Inflammatory macrophage (primary cell): ENCODE data around the gene MTCL1.

Experiments used
- DNase-seq, 2 donors: peaks; one replicate each; pipeline ENCODE4 v3.0.0-alpha.2; 2020 to 2022
- total RNA-seq, 18 experiments: gene quantifications; one replicate each; lab custom pipeline; 2026; ENCODE audit warnings: mixed read lengths in 6 of 18, inconsistent platforms in 2 of 18; lab: John Stamatoyannopoulos, UW

The MTCL1 gene
- total RNA-seq: 0.17 to 5.5 (median 2.9) reads per million in 18 experiments

DNA sequence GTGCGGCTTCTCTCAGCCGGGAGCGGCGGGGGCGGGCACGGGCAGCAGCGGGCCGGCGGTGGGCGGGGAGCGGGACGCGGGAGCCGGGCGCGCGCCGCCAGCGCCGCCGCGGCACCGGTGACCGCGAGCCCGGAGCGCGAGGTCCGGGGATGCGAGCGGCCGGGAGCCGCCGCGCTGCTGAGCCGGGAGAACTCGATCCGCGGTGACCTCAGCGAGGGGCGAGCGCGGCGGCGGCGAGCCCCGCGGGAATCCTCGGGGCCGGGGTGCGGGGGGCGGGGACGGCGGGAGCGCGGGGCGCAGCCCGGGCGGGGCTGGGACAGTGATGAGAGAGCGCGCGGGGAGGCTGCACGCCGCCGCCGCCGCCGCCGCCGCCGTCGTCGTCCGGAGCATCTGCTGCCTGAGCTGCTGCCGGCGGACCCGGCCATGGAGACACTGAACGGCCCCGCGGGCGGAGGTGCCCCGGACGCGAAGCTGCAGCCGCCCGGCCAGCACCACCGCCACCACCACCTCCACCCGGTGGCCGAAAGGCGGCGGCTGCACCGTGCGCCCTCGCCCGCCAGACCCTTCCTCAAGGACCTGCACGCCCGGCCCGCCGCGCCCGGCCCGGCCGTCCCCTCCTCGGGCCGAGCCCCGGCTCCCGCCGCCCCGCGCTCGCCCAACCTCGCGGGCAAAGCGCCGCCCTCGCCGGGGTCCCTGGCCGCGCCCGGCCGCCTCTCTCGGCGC, at the start of gene MTCL1:
TSS of gene MTCL1 (plus strand) at position 319 of the 723 bp plus-strand sequence. CDS start at position 424, 105 bp downstream.
- peak; percentile 13 to 43 for DNase-seq

DNA sequence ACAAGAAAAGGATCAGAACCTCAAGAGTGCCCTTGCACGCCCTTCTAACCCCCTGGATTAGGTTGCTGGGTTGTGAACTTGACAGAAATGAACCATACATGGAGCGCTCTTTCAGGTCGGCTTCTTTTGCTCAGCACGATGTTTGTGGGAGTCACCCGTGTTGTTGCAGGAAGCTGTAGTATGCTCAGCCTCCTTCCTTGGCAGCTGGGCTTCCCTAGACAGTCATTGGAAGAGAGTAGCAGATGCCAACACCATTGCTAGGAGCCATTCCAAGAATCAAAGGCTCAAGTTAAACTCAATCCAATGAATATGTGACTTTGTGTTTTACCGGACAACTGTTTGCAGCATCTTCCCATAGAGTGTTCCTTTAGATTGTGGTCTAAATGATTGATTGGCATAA, 49.1 kb upstream of the MTCL1 start:
- DNase-seq: no peak

DNA sequence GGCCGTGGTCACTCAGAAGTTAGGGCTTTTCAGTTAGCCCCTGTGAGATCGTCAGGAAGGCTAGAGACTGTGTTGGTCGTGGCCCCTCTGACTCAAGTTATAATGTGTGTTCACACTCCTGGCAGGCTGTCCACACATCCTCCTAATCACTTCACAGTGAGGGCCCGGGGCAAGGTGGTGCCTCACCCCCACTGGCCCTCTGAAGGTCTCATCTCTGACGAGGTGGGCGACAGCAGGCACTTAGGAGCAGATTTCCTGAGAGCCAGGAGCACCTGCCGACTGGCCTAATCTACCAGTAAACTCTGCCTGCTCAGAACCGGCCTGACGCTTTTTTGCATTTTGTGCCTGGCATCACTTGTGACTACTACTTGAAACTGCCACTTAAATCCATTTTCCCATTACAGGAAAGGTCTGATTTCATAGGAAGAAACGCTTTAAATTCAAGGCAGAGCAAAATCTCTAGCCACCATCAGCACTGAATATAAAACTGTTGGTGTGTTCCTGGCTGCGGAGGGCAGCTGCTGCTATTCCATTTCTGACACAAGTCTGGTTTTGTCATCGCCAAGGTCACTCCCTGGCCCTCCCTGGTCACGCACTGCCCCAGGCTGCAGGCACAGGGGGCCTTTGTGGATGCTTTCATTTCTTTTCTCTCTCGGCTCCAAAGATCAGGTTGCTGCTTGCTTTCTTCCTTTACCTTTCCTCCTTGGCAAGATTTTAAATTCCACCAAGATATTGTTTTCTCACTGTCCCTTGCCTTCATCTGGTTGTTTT, 48.1 kb upstream of the MTCL1 start:
- DNase-seq: no peak

DNA sequence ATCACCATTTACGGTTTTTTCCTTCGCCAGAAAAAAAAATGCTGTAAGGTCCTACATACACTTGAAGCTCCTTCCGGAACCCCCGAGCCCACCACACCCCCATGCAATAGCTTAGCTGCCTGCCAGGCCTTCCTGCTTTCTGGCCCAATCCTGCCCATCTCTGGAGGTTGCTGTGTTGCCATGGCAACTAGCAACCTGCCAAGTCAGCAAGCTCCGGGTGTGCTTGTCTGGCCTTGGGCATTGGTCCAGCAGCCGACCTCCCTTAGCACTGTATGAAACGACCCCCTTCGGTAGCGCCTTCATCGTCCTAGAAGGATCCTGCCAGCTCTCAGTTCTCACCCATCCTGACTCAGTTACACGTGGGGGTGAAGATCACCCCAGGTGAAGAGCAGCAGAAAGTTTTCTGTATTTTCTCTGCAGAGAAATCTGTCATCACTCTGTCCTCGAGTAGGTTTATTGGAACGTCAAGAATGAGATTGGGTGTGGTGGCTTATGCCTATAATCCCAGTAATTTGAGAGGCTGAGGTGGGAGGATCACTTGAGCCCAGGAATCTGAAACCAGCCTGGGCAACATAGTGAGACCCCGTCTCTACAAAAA, 47.4 kb upstream of the MTCL1 start:
- DNase-seq: no peak

DNA sequence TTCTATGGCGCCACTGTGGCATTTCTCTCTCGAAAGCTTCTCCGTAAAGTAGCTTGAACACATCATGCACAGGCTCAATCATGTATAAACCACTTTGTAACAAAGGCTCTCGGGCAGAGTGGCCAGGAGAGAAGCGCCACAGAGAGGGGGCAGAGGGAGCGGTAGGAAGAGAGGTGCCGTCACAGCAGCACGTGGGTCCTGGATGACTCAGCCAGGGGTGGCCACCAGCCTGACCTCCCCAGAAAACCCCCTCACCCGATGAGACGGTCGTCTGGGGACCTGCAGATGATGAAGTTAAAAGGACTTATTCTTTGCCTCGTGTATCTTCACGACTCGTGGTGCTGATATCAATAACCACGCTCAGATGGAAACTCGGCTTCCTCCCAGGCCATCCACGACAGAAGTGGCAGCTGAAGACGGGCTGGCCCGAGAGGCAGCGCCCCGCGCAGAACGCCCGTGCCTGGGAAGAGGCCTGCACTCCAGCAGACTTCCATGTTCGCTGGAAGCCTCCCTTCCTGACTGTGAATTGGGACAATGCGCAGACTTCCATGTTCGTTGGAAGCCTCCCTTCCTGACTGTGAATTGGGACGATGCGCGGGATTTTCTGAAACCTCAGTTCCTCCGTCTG, 46.4 kb upstream of the MTCL1 start:
- no peak for DNase-seq

DNA sequence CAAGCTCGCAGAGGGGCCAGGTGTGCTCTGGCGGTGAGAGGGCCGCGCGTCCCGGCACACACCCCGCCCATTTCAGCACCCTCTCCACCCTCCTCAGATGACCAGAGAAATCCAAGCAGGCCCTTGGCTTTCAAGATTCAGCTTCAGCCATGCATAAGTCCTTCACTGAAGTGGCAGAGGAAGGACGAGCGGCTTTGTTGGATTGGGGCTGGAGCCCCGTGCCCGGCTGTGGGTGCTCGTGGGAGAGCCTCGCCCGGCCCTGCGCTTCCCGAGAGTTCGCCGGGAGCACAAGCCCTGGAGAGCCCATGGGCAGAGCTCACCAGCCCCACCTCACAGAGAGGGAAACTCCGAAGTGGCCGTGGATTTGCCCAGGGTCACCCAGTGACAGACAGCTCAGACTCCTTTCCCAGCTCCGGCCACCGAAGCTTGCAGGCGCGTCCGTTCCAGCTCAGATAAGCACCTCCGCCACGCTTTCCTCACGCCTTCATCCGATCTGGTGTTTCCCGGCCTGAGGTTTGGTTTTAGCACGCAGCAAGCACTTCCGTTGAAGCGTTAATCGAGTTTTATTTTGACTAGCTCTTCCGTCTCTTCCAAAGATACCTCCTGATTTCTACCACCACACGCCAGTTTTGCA, 45.6 kb upstream of the MTCL1 start:
- DNase-seq: no peak

DNA sequence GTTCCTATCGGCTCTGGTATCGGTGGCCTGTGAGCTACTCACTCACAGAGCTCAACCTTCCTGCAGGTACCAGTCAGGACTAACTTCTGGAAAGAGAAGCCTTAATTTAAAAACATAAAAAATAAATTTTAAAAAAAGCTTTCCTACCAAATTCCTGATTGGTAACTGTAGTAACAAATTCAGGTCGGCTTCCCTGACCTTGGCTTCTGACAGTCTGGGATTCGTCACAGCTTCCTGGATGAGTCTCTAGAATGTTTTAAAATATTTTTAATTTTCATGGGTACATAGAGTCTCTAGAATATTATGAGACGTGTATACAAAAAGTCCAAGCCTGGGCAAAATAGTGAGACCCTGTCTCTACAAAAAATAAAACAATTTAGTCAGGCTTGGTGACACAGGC, 45.0 kb upstream of the MTCL1 start:
- no peak for DNase-seq

DNA sequence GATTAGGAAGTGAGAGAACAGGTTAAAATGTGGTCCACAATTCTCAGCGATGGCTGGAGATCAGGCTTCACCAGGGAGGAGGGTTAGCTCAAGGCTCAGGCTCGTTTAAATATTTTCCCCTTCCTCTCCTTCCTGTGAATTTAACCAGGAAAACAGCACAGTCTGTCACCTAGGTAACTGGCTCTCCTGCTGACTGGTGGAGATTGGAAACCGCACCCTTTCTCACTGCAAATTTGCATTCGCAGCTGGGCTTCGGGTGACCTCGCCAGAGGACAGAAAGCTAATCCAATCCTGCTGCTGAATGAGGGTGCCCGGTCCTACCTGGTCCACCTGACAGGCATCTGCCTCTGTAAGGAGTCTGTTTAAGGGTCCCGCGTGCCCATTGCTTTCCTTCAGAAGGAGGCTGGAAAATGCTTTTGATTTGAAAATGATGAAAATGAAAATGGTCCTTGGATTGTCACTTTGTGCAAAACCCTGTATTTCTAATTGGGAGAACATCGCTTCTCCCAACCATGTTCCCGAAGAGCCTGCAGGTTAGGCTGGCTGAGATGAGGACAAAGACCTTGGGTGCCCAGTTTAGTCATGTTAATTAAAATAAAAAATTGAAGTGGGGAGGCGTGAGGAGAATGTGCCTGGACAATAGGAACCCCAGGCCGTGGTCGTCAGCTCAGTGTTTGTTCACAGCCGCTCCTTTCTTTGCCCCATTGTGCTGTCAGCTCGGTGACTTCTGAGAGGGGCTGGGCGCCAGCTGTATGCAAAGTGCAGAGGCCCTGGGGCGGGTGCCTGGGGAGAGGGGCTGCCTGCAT, 43.4 kb upstream of the MTCL1 start:
- no peak for DNase-seq

DNA sequence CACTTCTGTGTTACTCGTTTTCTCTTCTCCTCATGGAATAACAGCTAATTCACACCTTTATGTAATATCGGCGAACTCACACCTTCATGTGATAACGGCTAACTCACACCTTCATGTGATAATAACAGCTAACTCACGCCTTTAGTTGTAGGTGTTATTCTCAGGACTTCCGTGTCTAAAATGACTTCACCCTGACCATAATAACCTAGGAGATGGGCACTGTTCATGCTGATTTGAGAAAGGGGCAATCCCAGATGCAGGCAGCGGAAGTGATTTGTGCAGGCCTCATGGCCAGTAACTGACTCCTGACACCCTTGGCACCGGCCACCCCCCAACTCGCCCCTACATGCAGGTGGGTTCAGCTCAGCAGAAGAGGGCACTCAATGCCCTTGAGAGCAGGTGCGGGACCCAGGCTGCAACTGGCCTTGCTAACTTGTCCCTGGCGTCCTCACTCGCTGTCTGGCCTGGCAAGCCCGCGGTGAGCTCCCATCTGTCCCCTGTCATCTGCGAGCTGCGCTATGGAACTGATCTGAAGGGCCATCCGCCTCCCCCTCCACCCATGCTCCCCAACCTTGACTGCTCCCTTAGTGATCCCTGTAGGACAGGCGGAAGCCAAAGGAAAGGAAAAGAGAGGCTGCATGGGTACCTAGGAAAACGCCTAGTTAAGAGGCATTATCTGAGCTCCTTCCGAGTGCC, 42.6 kb upstream of the MTCL1 start:
- DNase-seq: no peak

DNA sequence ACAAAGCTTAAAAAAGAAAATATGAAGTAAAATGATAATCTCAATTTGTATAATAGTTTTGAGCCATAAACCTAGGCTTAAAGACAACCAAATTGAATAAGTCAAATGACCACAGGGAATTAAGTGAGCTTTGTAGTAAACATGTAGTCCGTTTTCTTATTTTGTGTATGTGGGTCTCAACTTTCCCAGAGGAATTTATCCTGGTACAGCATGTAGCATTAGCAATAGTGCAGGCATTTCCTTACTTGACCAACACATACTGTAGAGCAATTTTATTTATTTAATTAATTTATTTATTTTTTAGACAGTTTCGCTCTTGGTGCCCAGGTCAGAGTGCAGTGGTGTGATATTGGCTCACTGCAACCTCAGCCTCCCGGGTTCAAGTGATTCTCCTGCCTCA, 37.5 kb upstream of the MTCL1 start:
- no peak for DNase-seq

DNA sequence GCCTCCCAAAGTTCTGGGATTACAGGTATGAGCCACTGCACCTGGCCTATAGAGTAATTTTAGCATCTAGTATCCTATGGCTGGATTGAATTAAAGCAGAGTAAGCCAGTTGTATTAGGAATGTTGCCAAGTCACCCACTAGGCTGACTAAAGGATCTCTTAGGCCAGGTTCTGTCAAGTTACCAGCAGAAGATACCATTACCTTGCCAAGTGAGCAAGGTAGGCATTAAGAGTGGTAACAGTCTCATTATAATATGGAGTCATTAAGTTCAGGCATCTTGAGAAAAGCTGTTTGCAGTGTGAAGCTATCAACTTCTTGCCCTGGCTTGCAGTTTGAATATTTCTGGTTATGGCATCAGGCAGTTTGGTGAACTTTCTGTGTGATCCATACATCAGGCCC, 37.0 kb upstream of the MTCL1 start:
- DNase-seq: no peak

DNA sequence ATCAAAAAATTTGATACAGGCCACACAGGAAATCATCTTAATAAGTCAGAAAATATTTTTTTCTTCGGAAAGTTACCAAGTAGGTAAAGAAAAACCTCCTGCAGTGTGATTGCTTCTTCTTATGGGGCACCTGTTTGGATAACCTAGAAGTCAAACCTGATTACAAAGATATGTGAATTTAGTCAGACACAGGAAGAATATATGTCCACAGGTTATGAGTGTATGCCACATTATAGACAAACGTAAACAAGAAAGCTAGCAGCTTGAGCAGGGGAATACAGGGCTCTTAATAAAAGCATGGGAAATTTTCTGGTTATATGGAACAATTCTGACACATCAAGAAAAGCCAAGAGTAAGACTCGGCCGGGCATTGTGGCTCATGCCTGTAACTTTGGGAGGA, 35.8 kb upstream of the MTCL1 start:
- no peak for DNase-seq

DNA sequence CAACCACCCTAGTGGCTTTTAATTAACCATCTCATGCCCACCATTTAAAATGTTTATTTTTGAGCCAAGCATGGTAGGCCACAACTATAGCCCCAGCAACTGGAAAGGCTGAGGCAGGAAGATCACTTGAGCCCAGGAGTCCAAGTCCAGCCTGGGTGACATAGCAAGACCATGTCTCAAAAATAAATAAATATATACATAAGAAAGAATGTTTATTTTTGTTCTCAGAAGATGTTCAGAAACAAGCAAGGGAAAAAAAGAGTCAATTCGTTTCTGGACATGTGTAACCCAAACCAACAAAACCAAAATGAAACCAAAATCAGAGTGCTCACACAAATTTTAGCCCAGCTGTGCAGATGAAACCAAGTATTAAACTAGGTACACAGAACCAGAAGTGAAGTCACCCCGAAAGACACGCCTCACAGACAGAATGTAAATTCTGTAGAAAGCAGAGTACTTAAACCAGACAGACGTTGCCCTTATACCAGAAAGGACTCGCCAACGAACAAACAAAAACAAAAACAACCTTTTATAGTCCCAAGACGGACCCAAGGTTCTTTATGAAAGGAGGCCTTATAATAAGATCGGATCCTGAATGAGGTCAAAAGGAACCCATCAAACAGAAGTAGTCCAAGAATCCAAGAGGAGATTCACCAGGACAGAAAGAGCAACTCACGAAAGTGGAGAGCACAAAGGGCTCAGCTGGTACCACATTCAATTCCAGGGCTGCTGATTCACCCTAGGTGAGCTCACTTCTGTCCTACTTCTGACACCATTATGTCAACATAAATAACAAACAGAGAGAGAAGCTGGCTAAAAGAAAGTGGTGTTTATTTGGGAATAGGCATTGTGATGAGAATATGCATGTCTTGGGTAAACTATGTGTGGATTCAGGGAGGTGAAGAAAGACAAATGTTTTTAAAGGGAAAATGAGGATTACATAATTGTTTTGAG, 31.8 kb upstream of the MTCL1 start:
- DNase-seq: no peak

DNA sequence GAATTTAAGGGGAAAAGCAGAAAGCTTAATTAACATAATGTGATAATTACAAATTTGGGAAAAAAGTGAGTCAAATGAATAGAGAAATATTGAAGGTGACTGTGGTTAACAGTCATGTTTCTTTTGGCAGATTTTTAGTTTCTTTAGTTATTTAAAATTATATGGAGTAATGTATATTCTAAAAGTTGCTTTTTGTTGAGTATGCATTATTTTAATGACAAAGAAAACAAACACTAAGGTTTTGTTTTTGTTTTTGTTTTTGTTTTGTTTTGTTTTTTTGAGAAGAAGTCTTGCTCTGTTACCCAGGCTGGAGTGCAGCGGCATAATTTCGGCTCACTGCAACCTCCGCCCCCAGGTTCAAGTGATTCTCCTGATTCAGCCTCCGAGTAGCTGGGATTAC, 30.3 kb upstream of the MTCL1 start:
- no peak for DNase-seq

DNA sequence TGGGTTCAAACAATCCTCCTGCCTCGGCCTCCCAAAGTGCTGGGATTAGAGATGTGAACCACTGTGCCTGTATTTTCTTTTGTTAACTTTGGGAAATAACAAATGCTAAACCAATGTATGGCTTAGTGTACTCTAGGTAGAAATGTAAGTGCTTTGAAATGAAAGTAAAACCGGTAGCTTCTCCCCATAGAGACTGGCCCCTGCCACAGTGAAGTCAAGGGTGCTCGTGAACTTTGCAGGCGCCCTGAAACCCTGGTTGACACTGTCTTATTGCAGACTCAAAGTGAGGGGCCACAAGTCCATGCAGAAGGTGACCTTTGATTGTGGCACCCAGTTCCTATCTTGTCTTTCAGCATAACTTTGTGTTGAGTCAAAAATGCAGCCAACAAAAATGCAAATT, 24.2 kb upstream of the MTCL1 start:
- no peak for DNase-seq

DNA sequence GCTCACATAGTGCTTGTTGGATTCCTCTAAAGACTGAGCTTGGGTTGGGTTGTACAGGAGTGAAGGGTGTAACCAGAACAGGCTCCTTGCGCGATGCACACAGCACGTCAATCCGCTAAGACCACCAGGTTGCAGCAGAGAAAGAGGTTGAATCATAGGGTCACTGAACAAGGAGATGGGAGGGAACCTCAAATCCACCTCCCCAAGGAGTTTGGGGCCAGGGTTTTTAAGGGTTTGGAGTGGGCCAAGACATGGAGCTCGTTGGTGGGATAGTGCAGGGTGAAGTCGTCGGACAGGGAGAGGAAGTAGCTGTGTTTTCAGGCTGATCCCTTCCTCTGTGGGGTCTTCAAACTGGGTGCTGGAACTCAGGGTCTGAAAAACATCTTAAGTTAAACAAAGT, 20.8 kb upstream of the MTCL1 start:
- no peak for DNase-seq

DNA sequence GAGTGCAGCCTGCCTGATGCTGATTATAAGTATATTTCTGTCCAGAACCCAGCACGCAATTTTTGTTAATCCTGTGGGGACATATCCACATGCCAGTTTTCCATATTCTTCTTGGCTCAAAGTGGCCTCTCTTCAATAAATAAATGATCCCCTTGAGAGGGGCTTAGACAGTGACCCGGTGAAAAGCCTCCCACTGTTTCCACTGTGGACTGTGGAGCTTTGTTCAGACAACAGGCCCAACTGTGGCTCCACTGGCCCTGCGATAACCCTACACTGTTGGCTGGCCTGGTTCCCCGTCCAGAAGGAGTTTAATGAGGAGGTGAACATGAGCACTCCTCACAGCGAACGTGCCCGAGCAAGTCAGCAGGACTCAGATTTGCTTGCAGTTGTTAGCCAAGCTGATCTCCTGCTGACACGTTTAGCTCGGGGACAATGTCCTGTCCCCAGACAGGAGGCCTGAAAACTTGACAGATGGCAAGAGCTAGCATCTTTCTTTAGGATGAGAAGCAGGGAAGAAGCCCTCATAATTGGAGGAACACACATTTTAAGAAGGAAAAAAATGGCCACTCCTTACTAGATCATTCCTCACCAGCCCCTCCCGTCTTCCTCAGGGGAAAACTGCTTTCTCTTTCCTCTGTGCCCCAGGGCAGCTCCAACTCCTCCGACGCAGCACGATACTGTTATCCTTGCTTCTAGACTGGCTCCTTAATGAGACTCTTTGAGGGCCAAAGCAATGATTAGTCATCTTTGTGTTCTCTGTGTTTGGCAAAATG, 20.0 kb upstream of the MTCL1 start:
- no peak for DNase-seq

DNA sequence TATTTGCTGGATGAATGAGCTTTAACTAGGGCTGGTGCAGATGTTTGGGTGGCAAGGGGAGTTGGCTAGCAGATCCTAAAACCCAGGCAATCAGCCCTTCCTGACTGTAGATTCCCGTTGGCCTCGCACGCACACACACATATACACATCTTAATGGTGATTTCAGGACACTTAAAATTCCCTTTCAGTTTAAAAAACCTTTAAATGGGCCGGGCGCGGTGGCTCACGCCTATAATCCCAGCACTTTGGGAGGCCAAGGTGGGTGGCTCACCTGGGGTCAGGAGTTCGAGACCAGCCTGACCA, 19.5 kb upstream of the MTCL1 start:
- DNase-seq: no peak

DNA sequence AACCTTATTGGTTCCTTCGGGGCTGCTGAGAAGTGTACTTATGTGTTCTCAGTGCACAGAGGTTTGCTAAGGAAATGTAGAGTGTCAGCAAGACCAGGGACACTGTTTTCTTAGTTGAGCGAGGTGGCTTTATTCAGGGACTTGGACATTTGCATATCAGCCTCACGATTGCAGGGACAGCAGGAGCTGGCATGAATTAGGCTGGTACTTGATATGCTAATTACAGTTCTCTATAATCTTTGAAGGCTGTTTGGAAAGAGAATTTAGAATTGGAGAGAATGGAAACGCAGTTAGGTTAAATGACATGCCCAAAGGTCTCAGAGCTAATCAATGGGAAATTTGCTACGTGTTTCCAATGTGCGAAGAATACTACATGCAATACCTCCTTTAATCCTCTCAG, 18.7 kb upstream of the MTCL1 start:
- DNase-seq: no peak
